NCI-H2227 (cell line): Measurements from ENCODE around the gene PHYH.
"Not testable (repeated sequence)": the region's sequence is repeated elsewhere in the genome, so short reads cannot be mapped to it uniquely, and the experiment has no call there.

Source experiments
- DNase-seq: peaks from one replicate; lab custom pipeline; 2025; ENCODE audit not compliant: unreplicated experiment; lab: John Stamatoyannopoulos, UW

PHYH gene

GRCh38 chr10:13276146-13276545 is 23.7 kb downstream of the PHYH start:
- DNase-seq = not testable (repeated sequence)

DNA sequence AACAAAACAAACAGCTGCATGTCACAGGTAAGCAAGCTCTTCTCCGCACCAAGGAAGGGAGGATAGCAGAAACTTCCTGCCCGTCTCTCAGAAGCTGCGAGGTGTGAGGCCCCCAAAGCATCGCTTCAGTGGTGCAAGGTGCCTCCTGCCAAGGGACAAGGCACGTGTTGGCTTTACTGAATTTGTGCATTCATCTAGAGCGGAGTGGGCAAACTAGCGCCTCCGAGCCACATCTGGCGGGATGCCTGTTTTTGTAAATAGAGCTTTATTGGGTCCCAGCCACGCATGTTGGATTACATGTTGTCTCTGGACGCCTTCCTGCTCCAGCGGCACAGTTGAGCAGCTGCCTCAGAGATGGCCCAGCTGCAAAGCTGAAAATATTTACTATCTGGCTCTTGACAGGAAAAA is 27.7 kb downstream of the PHYH start:
- DNase-seq = no peak

GRCh38 chr10:13271552-13272163 is 28.2 kb downstream of the PHYH start:
- no peak for DNase-seq

GRCh38 chr10:13270877-13271551 is 28.9 kb downstream of the PHYH start:
- no peak for DNase-seq

- DNase-seq = no peak
Measured at GRCh38 chr10:13268841-13269240, 31.0 kb downstream of the PHYH start.

DNA sequence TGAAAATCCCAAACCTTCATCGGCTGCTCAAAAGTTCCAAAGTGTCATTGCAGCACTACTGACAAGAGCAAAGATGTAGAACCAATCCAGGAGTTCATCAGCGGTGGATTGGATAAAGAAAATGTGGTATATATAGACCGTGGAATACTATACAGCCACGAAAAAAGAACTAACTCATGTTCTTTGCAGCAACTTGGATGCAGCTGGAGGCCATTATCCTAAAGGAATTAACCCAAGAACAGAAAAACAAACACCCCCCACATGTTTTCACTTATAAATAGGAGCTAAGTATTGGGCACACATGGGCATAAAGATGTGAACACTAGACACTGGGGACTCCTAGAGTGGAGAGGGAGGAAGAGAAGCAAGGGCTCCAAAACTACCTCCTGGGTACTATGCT is 31.6 kb downstream of the PHYH start:
- no peak for DNase-seq

- DNase-seq = no peak
Measured at GRCh38 chr10:13263591-13263990, 36.3 kb downstream of the PHYH start.

DNA sequence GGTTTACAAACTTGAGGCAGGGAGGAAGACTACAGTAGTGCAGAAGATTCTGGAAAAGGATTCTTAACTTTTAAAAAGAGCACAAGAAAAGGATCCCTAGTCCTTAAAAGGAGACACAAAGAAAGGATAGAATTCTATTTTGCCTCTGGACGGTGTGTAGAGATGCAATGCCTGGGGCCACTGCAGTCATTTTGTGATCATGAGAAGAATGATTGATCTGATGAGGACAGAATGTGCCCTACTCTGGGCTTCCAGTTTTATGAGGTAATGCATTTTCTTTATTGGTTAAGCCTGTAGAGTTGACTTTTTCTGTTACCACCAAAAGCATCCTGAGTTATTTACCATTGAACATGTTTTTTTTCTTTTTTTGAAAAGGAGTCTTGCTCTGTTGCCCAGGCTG is 37.4 kb downstream of the PHYH start:
- DNase-seq = no peak

- DNase-seq = no peak
Measured at GRCh38 chr10:13257621-13258140, 42.2 kb downstream of the PHYH start.

GRCh38 chr10:13256627-13257026 is 43.2 kb downstream of the PHYH start:
- DNase-seq = no peak

DNA sequence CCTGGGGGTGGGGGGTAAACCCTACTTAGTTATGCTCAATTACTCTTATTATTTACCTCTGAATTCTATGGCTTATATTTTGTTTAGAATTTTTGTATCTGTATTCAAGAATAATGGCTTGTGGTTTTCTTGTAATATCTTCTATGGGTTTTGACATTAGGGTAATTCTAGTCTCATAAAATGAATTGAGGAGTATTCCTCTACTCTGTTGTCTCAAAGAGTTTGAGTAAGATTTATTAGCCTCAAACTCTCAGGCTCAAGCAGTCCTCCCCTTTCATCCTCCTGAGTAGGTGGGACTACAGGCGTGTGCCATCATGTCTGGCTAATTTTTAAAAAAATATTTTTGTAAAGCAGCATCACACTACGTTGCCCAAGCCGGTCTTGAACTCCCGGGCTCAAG is 46.1 kb downstream of the PHYH start:
- DNase-seq = no peak

- DNase-seq = no peak
Measured at GRCh38 chr10:13247784-13248183, 52.1 kb downstream of the PHYH start.

DNA sequence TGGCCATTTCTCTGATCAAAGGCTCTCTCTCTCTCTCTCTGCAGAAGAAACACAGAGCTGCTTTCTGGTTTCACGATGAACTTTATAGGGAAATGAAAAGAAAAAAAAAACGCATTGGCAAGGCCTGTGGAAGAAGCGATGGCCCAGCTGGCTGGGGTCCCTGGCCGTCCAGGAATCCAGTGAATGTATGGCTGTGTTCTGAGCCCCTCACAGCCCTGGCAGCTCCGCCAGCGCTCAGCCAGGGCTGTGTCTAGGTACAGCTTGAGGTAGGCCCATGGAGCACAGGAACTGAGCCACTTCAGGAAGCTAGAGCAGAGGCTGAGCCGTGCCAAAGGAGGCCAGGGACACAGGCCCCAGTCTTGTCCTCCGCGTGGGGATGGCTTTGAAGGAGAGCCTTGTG is 52.6 kb downstream of the PHYH start:
- no peak for DNase-seq

DNA sequence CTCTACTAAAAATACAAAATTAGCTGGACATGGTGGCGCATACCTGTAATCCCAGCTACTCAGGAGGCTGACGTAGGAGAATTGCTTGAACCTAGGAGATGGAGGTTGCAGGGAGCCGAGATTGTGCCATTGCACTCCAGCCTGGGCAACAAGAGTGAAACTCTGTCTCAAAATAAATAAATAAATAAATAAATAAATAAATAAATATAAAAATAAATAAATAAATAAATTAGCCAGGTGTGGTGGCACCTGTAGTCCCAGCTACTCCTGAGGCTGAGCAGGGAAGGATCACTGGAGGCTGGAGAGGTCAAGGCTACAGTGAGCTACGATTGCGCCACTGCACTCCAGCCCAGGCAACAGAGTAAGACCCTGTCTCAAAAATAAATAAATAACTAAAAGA is 57.6 kb downstream of the PHYH start:
- DNase-seq = not testable (repeated sequence)

- DNase-seq = no peak
Measured at GRCh38 chr10:13241613-13242012, 58.3 kb downstream of the PHYH start.

GRCh38 chr10:13239923-13240322 is 59.9 kb downstream of the PHYH start:
- no peak for DNase-seq

- DNase-seq = no peak
Measured at GRCh38 chr10:13238271-13239077, 61.4 kb downstream of the PHYH start.

- DNase-seq = no peak
Measured at GRCh38 chr10:13236638-13237037, 63.2 kb downstream of the PHYH start.

GRCh38 chr10:13234736-13235135 is 65.1 kb downstream of the PHYH start:
- not testable (repeated sequence) for DNase-seq

DNA sequence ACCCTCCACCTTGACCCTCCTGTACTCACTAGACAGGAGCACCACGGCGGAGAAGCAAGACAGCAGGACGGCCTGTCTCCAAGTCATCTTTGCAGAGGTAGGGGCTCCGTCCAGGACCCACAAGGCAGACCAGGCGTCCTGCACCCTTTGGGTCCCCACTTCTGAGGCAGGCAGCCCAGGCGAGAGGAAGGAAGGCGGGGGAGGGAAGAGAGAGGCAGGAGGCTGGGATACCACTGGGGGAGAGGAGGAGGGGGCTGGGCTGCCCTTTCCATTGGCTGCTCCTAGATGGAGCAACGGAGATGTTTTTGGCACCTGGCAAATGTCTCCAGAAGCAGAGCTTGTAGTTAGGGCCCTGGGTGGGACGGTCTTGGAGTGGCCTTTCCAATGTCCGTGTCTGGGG is 65.7 kb downstream of the PHYH start, which contains the start of gene UCMA:
Gene UCMA (minus strand): TSS at position 203 of the 400 bp plus-strand sequence. CDS start 116 bp downstream, at position 87.
- DNase-seq = no peak

GRCh38 chr10:13233358-13233757 is 66.5 kb downstream of the PHYH start:
- DNase-seq = no peak

- no peak for DNase-seq
Measured at GRCh38 chr10:13231808-13232207, 68.1 kb downstream of the PHYH start.
